ENCODE results near the gene COL26A1. TPM values are rescaled to one million over a fixed set of nuclear protein-coding genes. Genes with fewer than 3 reads are reported as not detected.
A peak's percentile ranks its signal among the peaks of the same experiment; 100 is the strongest.

Gene COL26A1
- total RNA-seq, 1 experiment from 2014 or later, result 42.6 TPM

DNA sequence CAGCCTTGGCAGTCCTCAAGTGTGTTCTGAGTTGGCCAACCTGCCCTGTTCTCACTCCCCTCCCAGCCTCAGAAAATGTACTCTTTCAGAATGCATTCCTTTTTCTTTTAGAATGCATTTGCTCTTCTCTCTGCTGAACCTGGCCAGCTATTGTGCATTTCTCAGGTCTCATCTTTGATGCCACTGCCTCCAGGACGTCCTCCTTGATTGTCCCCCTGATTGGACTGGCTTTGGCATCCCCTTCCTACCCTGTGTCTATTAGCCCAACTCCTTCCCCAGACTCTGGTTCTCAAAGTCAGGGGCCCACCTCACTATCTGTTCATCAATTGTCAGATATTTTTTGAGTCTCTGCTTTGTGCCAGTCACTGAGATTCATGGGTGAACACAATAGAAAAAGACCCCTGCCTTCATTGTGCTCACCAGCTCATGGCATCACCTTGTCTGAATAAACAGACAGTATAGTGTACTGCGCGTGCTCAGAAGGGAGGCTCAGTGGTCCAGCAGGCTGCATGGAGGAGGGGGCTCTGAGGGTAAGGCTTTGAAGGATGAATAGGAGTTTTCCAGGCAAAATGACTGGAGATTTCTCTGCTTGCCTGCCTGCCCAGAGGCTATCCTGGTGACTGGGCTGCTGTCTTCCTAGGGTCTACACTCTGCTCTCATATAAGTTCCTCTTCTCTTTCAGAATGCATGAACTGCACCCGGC lies 169.9 kb downstream of the COL26A1 start:
- WGBS (ENCODE audit: extremely low coverage, insufficient read length, low lambda C conversion rate), result no CpG with 5 or more reads among the region's 4 CpGs
- Histone ChIP-seq H2BK120ac (ENCODE audit: low read depth, low read length, poor library complexity, severe bottlenecking) (no peak overlapping the region), H3K4me2 (ENCODE audit: insufficient read depth, insufficient read length, low read length) (no peak overlapping the region), H2BK5ac (ENCODE audit: insufficient read length, low read length) (no peak overlapping the region), H2AK5ac (ENCODE audit: insufficient read length, low read length) (no peak overlapping the region), H3K14ac (ENCODE audit: insufficient read depth, low read length) (no peak overlapping the region; the same call in 1 of the 2 replicates), H2BK20ac (ENCODE audit: low read depth, low read length, poor library complexity, severe bottlenecking) (no peak overlapping the region), H3K79me2 (ENCODE audit: insufficient read depth, low read length) (no peaks in the 10 kb centered on the region; the same call in 1 of the 2 replicates), H3K18ac (ENCODE audit: insufficient read length, low read depth, low read length) (no peak overlapping the region), H4K8ac (replicated peaks; ENCODE audit: insufficient read length, low read depth, low read length) (no peak overlapping the region), H2BK12ac (ENCODE audit: insufficient read length, low read depth, low read length) (no peak overlapping the region), H3K9ac (ENCODE audit: extremely low read depth, insufficient read length, low read length) (no peak overlapping the region), H3K9me3 (ENCODE audit: control insufficient read depth, low read depth, low read length) (no peaks in the 10 kb centered on the region), H4K5ac (ENCODE audit: insufficient read length, low read depth, low read length) (no peak overlapping the region), H3K23ac (ENCODE audit: insufficient read length, low read depth, low read length) (no peak overlapping the region), H4K20me1 (ENCODE audit: control insufficient read depth, insufficient read depth, insufficient read length) (no peaks in the 10 kb centered on the region), H3K23me2 (ENCODE audit: insufficient read length, low read depth, low read length, poor library complexity, severe bottlenecking) (no peaks in the 10 kb centered on the region), H3K79me1 (ENCODE audit: insufficient read depth, low read depth, low read length, poor library complexity, severe bottlenecking) (no peaks in the 10 kb centered on the region), H3K27me3 (ENCODE audit: insufficient read depth, low read length) (no peaks in the 10 kb centered on the region), H3K4ac (ENCODE audit: low read depth, low read length) (no peak overlapping the region), H4K91ac (ENCODE audit: insufficient read length, low read depth, low read length) (no peak overlapping the region), H2AFZ (ENCODE audit: low read length) (no peak overlapping the region), H3K27ac (ENCODE audit: insufficient read length, low read depth, low read length) (no peak overlapping the region), H3K4me1 (ENCODE audit: insufficient read depth, low read length) (no peaks in the 10 kb centered on the region), H2BK15ac (ENCODE audit: low read depth, low read length) (no peak overlapping the region), H3K56ac (ENCODE audit: insufficient read length, low read depth, low read length) (no peak overlapping the region), H3T11ph (ENCODE audit: low read length) (no peak overlapping the region)
- Mint-ChIP-seq H3K27ac (peak overlapping the region in 1 of 3 experiments; percentile 69; a peak in 1 of 7 replicates), H3K4me1 (peaks cover 3 to 8% of the 10 kb centered on the region in 2 experiments; a peak in 1 of 4 replicates), H3K36me3 (ENCODE audit: insufficient read depth in 1 of 3, low read depth in 3 of 3) (peaks cover 0 to 8% (median 4%) of the 10 kb centered on the region in 3 experiments; a peak in 5 of 7 replicates), H3K4me3 (no peak overlapping the region), H3K27me3 (ENCODE audit: low read depth) (no peaks in the 10 kb centered on the region; the same call in 1 of the 2 replicates), H3K9me3 (no peaks in the 10 kb centered on the region)
- DNase-seq, result no peak
- TF ChIP-seq, protein P1, sequence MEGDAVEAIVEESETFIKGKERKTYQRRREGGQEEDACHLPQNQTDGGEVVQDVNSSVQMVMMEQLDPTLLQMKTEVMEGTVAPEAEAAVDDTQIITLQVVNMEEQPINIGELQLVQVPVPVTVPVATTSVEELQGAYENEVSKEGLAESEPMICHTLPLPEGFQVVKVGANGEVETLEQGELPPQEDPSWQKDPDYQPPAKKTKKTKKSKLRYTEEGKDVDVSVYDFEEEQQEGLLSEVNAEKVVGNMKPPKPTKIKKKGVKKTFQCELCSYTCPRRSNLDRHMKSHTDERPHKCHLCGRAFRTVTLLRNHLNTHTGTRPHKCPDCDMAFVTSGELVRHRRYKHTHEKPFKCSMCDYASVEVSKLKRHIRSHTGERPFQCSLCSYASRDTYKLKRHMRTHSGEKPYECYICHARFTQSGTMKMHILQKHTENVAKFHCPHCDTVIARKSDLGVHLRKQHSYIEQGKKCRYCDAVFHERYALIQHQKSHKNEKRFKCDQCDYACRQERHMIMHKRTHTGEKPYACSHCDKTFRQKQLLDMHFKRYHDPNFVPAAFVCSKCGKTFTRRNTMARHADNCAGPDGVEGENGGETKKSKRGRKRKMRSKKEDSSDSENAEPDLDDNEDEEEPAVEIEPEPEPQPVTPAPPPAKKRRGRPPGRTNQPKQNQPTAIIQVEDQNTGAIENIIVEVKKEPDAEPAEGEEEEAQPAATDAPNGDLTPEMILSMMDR (conservative IDR thresholded peaks at IDR 0.05), result no peak
